SK-N-DZ (cell line): ENCODE measurements around the gene CAD.

Source experiments
- DNase-seq: peaks from one replicate; pipeline ENCODE4 v3.0.0-alpha.2; 2015; ENCODE audit warnings: low spot score

The CAD gene

DNA sequence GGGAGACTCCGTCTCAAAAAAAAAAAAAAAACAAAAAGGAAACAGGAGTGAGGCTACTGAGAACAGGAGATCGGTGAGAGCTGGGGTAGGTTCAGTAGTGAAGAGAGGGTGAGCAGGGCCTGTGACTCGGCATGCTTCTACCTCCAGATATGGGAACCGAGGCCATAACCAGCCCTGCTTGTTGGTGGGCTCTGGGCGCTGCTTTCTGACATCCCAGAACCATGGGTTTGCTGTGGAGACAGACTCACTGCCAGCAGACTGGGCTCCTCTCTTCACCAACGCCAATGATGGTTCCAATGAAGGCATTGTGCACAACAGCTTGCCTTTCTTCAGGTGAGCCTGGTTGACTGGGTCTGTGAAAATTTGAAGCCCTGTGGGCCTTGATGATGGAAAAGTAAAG is 6.2 kb downstream of the CAD start:
- no peak for DNase-seq

DNA sequence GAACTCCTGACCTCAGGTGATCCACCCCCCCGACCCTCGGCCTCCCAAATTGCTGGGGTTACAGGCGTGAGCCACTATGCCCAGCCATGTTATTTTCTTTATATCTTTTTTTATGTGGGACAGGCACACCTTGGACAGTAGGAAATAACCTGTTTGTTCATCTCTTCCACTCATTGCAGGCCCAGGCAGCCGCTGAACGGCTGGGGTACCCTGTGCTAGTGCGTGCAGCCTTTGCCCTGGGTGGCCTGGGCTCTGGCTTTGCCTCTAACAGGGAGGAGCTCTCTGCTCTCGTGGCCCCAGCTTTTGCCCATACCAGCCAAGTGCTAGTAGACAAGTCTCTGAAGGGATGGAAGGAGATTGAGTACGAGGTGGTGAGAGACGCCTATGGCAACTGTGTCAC is 8.4 kb downstream of the CAD start:
- no peak for DNase-seq

DNA sequence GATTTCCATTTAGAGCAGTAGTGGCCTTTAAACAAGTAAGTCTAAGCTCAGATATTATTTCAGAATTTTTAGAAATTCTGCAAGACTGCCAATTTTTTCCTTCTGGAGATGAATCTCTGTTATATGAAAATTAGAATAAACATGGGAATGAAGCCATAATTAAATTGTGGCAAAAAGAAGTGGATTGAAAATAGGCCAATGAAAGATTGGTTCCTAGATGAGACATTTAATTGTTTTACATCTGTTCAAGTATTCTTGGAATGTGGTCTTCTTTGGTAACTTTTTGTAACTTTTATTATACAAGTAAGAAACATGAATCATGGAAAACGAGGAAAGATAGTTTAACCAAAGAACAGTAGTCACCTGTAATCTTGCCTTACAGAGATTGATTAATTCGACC is 10.3 kb downstream of the CAD start:
- DNase-seq, result no peak

DNA sequence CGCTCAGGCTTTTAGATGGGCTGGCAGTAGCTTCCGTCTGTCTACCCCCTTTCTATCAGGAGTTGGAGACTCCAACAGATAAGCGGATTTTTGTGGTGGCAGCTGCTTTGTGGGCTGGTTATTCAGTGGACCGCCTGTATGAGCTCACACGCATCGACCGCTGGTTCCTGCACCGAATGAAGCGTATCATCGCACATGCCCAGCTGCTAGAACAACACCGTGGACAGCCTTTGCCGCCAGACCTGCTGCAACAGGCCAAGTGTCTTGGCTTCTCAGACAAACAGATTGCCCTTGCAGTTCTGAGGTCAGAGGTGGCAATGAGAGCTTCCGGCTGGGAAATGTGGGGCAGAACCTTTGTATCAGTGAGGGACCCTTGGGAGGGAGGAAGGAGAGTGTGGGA is 14.8 kb downstream of the CAD start:
- no peak for DNase-seq

DNA sequence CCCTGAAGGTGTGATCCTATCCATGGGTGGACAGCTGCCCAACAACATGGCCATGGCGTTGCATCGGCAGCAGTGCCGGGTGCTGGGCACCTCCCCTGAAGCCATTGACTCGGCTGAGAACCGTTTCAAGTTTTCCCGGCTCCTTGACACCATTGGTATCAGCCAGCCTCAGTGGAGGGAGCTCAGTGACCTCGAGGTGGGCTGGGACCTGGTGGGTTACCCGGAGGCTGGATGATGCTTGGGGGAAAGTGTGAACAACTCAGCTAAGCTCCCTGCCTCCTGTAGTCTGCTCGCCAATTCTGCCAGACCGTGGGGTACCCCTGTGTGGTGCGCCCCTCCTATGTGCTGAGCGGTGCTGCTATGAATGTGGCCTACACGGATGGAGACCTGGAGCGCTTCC is 16.2 kb downstream of the CAD start:
- no peak for DNase-seq

DNA sequence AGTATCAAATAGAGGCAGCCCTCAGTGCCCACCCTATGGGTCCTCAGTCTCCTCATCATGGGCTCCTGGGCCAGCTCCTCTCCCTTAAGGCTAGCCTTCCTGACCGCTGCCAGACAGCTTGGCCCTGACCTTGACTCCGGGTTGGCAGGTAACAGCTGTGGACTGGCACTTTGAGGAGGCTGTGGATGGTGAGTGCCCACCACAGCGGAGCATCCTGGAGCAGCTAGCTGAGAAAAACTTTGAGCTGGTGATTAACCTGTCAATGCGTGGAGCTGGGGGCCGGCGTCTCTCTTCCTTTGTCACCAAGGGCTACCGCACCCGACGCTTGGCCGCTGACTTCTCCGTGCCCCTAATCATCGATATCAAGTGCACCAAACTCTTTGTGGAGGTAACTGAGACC is 19.0 kb downstream of the CAD start:
- DNase-seq, result no peak

DNA sequence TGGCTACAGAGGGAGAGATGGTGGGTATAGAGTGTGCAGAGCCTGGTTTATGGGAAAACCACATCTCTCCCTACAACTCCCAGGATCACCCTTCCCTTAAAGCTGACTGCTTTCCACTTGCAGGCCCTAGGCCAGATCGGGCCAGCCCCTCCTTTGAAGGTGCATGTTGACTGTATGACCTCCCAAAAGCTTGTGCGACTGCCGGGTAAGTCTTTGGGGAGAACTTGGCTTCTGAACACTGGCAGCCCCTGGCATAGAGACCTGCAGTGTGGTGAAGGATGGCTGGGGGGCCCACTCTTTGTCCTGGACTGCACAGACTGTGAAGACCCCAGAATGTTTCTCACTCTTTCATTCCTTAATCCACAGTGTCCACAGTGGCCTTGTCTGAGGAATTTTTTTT is 19.5 kb downstream of the CAD start:
- DNase-seq, result no peak

DNA sequence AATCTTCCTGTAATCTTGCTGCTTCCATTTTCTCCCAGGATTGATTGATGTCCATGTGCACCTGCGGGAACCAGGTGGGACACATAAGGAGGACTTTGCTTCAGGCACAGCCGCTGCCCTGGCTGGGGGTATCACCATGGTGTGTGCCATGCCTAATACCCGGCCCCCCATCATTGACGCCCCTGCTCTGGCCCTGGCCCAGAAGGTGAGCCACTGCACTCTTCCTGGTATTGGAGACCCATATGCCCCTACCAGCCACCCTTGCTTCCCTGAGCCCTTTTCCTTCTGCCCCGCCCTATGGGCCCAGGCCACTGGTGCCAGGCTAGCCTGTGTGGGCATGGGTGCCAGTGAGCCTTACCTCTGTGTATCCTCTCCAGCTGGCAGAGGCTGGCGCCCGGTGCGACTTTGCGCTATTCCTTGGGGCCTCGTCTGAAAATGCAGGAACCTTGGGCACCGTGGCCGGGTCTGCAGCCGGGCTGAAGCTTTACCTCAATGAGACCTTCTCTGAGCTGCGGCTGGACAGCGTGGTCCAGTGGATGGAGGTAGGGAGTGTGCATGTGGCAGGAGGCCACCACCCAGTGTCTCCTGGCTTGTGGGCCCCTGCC is 20.3 kb downstream of the CAD start:
- DNase-seq, result no peak

DNA sequence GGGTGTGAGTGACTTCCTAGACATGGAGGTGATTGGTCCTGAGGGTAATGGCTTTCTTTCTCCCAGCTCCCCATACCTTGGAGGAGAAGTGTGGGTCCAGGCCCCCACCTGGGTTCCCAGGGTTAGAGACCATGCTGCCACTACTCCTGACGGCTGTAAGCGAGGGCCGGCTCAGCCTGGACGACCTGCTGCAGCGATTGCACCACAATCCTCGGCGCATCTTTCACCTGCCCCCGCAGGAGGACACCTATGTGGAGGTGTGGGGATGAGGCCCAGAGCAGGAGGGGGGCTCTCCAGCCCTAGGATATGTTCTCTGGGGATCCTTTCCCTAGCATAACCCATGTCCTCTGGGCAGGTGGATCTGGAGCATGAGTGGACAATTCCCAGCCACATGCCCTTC is 21.8 kb downstream of the CAD start:
- no peak for DNase-seq

DNA sequence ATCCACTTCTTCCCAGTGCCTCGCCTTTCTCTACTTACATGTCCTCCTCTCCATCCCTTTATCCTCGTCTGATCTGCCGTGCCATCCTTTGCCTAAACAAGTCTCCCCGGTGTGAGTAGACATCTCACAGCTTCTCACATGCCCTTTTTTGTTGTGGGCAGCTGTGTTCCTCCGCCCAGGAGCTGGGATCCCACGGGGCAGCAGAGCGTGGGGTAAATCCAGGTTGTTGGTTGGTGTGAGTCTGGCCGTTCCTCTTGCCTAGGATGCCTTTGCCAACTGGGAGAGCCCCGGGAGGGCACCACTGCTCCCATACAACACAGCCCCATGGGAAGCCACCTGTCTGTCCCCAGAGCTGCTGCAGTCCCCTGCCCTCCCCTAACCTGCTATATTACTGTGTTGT is 23.2 kb downstream of the CAD start:
- DNase-seq, result no peak

DNA sequence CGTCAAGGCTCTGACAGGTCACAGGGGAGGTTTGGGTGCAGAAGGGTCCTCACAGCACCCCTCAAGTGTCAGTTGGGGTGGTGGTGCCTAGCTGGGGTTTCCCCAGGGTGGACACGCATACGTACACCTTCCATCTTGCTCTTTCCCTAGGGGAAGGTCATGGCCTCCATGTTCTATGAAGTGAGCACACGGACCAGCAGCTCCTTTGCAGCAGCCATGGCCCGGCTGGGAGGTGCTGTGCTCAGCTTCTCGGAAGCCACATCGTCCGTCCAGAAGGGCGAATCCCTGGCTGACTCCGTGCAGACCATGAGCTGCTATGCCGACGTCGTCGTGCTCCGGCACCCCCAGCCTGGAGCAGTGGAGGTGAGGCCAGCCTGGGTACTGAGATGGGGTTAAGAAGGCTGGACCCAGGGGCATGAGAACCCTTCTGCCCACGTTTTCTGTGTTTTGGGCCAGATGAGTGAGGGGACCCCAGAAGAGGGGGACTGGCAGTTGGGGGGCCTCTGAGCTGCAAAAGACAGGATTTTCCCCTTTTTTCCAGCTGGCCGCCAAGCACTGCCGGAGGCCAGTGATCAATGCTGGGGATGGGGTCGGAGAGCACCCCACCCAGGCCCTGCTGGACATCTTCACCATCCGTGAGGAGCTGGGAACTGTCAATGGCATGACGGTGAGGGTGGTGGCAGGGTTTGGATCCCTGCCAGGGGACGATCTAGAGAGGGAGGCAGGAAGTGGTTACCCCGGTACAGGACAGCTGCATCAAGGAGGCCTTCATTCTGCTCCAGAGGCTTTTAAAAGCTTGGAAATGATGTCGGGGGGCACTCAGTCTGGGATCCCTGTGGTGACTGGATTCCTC is 24.8 kb downstream of the CAD start:
- no peak for DNase-seq

DNA sequence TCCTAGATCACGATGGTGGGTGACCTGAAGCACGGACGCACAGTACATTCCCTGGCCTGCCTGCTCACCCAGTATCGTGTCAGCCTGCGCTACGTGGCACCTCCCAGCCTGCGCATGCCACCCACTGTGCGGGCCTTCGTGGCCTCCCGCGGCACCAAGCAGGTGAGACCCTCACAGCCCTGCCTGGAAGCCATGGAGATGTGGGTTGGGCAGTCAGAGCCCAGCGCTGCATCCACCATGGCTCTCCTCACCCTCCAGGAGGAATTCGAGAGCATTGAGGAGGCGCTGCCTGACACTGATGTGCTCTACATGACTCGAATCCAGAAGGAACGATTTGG is 25.4 kb downstream of the CAD start:
- DNase-seq, result no peak

DNA sequence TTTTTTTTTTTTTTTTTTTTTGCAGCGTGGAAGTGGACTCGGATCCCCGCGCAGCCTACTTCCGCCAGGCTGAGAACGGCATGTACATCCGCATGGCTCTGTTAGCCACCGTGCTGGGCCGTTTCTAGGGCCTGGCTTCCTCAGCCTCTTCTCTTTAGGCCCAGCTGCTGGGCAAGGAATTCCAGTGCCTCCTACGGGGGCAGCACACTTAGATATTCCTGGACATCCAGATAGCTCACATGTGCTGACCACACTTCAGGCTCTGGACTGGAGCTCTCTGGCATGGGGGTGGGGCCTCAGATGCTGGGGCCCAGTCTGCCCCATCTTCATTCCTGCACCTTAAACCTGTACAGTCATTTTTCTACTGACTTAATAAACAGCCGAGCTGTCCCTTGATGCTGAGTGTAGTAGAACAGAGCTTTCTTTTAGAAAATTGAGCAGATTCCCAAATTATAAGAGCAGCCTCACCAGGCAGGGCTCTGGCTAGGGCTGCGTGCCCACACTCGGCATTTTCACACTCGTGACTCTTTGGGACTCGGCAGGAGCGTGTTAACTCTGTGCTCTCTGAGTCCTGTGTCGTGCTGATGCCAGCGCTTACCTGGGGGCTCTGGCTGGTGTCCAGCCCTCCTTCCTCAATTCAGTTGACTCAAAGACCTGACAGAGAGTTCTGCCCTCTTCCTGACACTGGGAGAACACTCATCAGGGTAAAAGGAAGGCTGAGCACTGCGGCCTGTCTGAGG is 26.4 kb downstream of the CAD start:
- DNase-seq, result no peak

DNA sequence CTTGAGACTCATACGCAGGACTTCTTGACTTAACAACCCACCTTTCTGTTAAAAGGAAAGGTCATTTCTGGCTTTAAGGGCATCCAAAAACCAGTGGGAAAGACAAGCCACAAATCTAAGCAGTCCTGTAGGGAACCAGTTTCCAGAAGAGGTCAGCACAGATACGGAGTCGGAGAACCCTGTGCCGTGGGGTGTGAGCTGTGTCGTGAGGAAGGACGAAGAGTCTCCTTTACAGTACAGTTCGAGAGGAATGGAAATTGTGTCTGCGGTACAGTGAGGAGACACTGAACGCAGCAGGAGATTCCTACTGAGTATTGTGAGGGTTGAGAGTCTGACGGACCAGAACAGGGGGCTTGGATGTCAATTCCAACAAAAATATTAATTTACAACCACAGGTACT is 27.9 kb downstream of the CAD start:
- no peak for DNase-seq

DNA sequence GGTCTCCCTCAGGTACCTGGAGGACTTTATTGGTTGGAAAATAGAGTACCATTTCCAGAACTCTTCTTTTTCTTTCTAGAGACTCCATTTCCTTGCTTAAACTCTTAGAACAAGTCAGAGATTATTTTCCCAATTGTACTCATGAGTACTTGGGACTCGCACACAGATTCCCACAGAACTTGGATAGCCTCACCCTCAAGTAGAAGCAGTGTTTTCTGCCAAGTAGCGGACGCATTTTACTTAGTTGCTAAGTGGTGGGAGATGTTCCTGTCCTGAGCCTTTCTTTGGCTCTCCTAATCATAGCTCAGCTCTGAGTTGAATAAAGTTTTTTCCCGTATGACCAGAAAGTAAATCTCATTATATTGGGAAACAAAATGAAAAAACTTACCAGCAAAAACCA is 28.5 kb downstream of the CAD start:
- DNase-seq, result no peak

DNA sequence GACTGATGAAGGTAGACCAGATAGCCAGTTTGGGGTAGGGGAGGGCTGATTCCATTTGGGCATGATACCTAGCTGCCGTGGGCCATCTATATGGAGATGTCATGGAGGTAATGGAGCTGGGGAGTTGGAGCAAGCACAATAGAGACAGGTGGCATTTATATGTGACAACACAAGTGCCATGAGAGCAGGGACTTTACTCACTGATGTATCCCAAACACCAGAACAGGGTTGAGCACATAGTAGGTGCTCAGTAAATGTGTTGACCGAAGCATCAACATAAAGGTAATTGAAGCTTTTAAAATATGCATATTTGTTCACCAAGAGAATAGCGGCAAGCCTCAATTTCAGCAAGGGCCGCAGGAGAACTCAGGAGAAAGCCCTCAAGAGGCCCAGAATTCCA is 30.7 kb downstream of the CAD start:
- no peak for DNase-seq

DNA sequence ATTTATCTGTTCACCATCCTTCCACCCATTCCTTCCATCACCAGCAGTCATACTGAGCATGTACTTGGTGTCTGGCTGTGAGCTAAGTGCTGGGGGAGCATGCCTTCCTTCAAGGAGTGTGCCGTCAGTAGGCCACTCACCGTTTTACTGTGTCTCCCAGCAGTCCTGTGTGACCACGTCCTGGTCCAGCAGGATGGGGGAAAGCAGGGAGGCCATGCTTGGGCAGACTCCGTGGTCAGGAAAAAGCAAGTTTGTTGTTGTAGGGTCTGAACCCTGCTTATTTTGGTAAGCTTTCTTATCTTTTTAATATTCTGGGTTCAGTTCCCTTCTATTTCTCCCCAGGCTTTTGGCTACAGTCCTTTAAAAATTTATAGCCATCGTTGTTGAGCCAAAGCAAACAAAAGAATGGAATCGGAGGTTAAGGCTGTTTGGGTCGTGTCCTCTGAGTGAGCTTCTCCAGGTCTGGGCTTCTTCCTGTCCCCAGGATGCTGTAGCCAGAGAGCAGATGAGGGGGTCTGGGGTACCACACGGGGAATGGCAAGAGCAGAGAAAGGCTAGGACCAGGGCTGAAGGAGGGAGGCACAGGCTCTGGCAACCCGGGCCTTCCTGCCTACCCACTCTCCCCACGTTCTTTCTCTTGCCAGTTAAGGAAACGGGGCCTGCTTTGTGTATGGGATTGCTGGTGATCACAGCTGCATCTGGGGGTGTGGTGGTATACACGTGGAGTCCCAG is 32.2 kb downstream of the CAD start:
- no peak for DNase-seq

DNA sequence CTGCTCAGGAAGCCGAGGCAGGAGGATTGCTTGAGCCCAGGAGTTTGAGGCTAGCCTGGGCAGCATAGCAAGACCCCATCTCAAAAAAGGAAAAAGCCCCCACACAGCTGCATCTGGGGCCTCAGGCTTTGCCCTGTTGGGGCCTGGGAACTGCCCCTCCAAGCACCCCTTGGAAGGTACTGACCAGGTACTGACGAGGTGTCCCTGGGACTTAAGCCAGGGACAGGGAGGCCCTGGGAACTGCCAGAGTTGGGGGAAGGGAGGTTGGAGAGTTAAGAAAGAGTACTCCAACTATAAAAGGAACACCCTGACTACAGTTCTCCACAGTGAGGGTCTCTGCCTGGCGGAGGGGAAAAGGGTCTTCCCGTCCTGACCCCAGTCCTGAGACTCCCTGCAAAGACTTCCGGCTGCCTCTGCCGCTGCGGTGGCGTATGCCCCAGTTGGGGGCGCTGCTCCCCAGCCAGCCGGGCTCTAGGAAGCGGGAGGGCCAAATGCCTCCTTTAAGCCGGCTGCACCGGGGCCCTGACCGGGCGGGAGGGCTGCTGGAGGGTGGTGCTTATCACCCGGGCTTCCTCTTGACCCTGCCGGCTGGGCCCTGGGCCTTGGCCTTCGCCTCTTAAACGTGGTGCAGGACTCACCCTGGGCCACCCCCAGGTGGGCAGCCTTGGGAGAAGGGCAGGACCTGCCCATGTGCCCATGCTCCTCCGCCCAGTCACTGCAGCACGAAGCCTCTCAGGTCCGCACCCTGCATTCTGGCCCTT is 32.9 kb downstream of the CAD start:
- peak; percentile 54 for DNase-seq

DNA sequence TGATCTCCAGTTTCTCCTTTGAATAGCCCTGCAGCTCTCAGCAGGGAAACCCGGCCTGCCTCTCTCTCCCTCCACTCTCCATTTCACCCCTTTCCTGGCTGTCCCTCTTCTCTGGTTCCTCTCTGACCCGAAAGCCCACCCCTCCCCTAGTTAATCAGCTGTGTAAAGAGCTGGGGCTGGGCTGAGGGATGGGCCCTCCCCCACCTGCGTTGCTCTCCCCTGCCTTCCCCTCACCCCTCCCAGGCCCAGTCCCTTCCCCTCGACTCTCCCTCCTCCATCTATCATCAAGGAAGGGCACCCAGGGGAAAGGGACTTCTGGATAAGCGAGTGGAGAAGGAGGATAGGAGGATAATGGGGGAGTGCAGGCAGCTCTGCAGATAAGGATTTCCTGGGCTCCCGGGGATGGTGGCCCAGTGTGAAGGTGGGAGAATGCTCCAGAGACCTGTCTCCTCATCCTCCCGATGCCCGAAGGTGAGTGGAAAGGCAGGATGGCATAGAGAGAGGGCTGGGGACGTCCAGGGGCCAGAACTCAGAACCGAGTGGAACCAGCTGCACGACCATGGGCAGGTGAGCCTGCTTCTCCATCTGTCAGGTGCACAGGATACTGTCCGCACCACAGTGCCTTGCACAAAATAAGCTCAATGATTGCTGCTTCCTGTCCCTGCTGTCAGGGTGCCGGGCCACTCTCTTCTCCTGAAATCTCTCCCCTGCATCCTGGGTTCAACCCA is 33.6 kb downstream of the CAD start:
- DNase-seq, result no peak

DNA sequence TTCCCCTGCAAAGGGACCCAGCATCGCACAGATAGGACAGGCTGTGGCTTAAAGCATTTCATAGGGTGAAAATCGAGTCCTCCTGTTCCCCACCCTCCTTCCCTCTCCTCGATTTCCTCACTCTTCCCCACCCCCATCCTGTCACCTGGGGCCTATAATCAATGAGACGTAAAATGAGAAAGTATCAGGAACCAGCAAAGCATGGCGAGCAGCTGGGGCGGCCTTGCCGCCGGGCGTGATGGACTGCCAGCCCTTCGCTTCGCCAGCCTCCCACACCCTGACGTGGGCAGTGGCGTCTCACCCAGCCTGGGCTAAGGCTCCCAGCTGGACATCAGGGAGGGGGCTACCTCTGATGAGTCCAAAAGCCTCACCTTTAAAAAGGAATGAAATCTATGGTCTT is 34.6 kb downstream of the CAD start:
- no peak for DNase-seq

DNA sequence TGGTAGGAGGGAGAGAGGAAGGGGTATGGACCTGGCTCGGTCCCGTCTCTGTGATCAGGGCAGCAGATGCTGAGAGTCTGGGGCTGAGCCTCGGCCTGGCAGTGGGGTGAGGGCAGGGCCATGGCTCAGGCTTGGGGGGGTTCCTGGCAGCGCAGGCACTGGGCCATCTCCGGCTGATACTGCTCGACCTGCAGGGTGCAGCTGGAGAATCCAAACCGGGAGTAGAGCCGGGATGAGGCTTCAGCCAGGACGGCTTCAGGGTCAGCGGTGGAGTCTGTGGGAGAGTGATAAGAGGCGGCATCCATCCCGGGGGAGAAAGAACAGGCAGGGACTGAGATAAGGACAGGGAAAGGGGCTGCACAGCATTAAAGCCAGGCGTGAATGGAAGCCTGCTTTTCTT is 38.0 kb downstream of the CAD start:
- DNase-seq, result no peak
